Measurements from ENCODE around the gene SOHLH1.

GRCh38 chr9:135649508-135649907 is 49.8 kb downstream of the SOHLH1 start:
- TF ChIP-seq CTCF (CRISPR knock-in tag; IDR thresholded peaks at IDR 0.05) = no peak
- TF ChIP-seq ZNF296 (CRISPR knock-in tag; conservative IDR thresholded peaks at IDR 0.05) = no peak
- TF ChIP-seq SNRNP70 (IDR thresholded peaks at IDR 0.05; ENCODE audit: low read depth, low read length) = no peak
- no peak for TF ChIP-seq ZNF121 (CRISPR knock-in tag; IDR thresholded peaks at IDR 0.05)
- TF ChIP-seq ZNF24 (IDR thresholded peaks at IDR 0.05) = no peak
- no peak for TF ChIP-seq NR2F6 (IDR thresholded peaks at IDR 0.05)
- TF ChIP-seq NR2F6 (CRISPR knock-in tag; IDR thresholded peaks at IDR 0.05) = no peak
- no peak for TF ChIP-seq FOXP1 (IDR thresholded peaks at IDR 0.05)
- no peak for TF ChIP-seq FOXP1 (CRISPR knock-in tag; IDR thresholded peaks at IDR 0.05)
- TF ChIP-seq POLR2A (IDR thresholded peaks at IDR 0.05; ENCODE audit: insufficient read depth in 1 of 2, low read depth in 2 of 2, low read length in 2 of 2) = no peak
- no peak for TF ChIP-seq ZBTB7A (CRISPR knock-in tag; IDR thresholded peaks at IDR 0.05)
- TF ChIP-seq ZNF740 (CRISPR knock-in tag; IDR thresholded peaks at IDR 0.05) = no peak

Measured in HepG2 (cell line).